Panc1 (cell line): Measurements from ENCODE around the gene PLEKHF1.

ENCODE experiments used
- POLR2AphosphoS5 ChIP-seq: IDR thresholded peaks from 2 replicates; pipeline ENCODE4 v1.6.1; 2012; ENCODE audit warnings: mild to moderate bottlenecking, low read depth, low read length, moderate library complexity
- REST ChIP-seq, 2 experiments: IDR thresholded peaks; 2 replicates each; pipeline ENCODE4 v1.6.1; 2011 to 2012; ENCODE audit warnings: low read depth in 2 of 2, control low read depth in 1 of 2, low read length in 1 of 2, mild to moderate bottlenecking in 1 of 2, moderate library complexity in 1 of 2; ENCODE audit not compliant: insufficient read depth in 1 of 2
- TCF7L2 ChIP-seq: IDR thresholded peaks from 2 replicates; pipeline ENCODE4 v1.6.1; 2011; ENCODE audit warnings: mild to moderate bottlenecking, low read depth, low read length, inconsistent platforms
- TF ChIP-seq, protein P1 (sequence below): fragments of 450-650 bp; IDR thresholded peaks from 2 replicates; pipeline ENCODE4 v1.5.1; 2017; ENCODE audit warnings: mild to moderate bottlenecking

DNA sequence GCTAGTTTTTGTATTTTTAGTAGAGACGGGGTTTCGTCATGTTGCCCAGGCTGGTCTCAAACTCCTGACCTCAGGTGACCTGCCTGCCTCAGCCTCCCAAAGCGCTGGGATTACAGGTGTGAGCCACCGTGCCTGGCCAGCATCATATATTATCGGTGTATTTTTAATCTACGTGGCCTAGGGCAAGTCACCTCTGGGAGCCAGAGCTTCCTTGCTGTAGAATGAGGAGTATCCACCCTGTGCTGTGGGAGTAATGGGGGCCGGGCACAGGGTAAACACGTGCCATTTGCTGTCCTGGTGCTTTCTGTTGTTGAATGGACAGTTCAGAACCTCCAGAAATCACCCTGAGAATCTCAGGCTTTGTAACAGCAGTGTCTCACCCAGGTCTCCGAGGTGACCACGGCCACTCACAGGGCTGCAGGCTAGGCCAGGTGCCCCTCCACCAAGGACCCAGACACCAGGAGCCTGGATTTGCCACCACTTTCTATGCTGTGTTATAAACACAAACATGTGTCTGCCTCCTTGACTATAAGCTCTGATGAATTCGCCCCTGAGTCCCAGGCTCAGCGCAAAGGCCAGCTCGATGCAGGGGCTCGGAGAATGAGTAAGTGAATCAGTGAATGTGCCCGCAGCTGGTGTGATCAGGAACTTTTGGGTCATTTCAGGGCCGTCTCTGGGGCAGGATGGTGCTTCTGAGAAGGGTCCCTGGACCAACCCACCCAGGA is 36.4 kb upstream of the PLEKHF1 start:
- TF ChIP-seq POLR2AphosphoS5 (no peak), REST (IDR thresholded peaks at IDR 0.05; ENCODE audit: insufficient read depth in 1 of 2, low read depth in 2 of 2, low read length in 1 of 2) (no peak), TCF7L2 (no peak)
- TF ChIP-seq, protein P1, sequence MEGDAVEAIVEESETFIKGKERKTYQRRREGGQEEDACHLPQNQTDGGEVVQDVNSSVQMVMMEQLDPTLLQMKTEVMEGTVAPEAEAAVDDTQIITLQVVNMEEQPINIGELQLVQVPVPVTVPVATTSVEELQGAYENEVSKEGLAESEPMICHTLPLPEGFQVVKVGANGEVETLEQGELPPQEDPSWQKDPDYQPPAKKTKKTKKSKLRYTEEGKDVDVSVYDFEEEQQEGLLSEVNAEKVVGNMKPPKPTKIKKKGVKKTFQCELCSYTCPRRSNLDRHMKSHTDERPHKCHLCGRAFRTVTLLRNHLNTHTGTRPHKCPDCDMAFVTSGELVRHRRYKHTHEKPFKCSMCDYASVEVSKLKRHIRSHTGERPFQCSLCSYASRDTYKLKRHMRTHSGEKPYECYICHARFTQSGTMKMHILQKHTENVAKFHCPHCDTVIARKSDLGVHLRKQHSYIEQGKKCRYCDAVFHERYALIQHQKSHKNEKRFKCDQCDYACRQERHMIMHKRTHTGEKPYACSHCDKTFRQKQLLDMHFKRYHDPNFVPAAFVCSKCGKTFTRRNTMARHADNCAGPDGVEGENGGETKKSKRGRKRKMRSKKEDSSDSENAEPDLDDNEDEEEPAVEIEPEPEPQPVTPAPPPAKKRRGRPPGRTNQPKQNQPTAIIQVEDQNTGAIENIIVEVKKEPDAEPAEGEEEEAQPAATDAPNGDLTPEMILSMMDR, result no peak
